Cardiac muscle cell (in vitro differentiated cells and primary cell): Measurements from ENCODE around the gene GNGT2. TPM values are rescaled to one million over a fixed set of nuclear protein-coding genes. Genes with fewer than 3 reads are reported as not detected.

Experiments used
- polyA plus RNA-seq: library from polyadenylated mRNA; unstranded; fragments of >200 nt; fragmentation: Nextera tagmentation; extraction: Ambion mirVana; gene quantifications from 2 replicates; pipeline ENCODE4 v1.2.1, GENCODE V29; 2016
- total RNA-seq: library from RNA; depleted of rRNA; stranded (reverse); fragments of >200 nt; gene quantifications from 2 replicates; pipeline ENCODE4 v1.2.3, GENCODE V29; 2016

The GNGT2 gene
- total and polyA plus RNA-seq, 2 experiments from 2014 or later = not detected

Other genes with a start within 250 kb of the GNGT2 start
- gene GIP, start 242.0 kb downstream of the GNGT2 start, total RNA-seq = not detected in 2 replicates
- gene GIP, start 242.0 kb downstream of the GNGT2 start, polyA plus RNA-seq = 0.66 TPM in 1 of 2 replicates, not detected in the other
- gene IGF2BP1, start 213.2 kb downstream of the GNGT2 start, total RNA-seq = 55.1 and 74.0 TPM in 2 replicates
- gene IGF2BP1, start 213.2 kb downstream of the GNGT2 start, polyA plus RNA-seq = 18.7 and 41.7 TPM in 2 replicates
- not detected in 2 replicates for gene B4GALNT2, start 77.8 kb downstream of the GNGT2 start, total RNA-seq
- gene B4GALNT2, start 77.8 kb downstream of the GNGT2 start, polyA plus RNA-seq = not detected in 2 replicates
- 0.24 and 0.32 TPM in 2 replicates for gene ABI3, start 133 bp upstream of the GNGT2 start, total RNA-seq
- 2.5 TPM in 1 of 2 replicates, not detected in the other for gene ABI3, start 133 bp upstream of the GNGT2 start, polyA plus RNA-seq
- not detected in 2 replicates for gene PHOSPHO1, start 20.2 kb upstream of the GNGT2 start, total RNA-seq
- not detected in 2 replicates for gene PHOSPHO1, start 20.2 kb upstream of the GNGT2 start, polyA plus RNA-seq
- gene ZNF652, start 151.7 kb upstream of the GNGT2 start, total RNA-seq = 30.0 and 48.5 TPM in 2 replicates
- 27.4 and 42.6 TPM in 2 replicates for gene ZNF652, start 151.7 kb upstream of the GNGT2 start, polyA plus RNA-seq
- 134 and 215 TPM in 2 replicates for gene PHB1, start 204.3 kb upstream of the GNGT2 start, total RNA-seq
- 252 and 337 TPM in 2 replicates for gene PHB1, start 204.3 kb upstream of the GNGT2 start, polyA plus RNA-seq